Central memory CD4-positive, alpha-beta T cell (primary cell): ENCODE data around the gene IVL.

Experiments used
- DNase-seq: peaks from one replicate; pipeline ENCODE4 v3.0.0; 2022

Gene IVL

DNA sequence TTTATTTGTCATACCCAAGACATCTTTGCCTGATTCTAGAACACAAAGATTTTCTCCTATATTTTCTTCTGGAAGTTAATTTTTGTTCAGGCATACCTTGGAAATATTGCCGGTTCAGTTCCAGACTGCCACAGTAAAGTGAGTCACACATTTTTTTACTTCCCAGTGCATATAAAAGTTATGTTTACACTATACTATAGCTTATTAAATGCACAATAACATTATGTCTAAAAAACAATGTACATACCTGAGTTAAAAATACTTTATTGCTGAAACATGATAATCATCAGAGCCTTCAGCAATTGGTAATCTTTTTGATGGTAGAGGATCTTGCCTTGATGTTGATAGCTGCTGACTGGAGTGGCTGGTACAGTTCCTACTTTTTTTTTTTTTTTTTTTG is 20.2 kb upstream of the IVL start:
- no peak for DNase-seq

GRCh38 chr1:152899027-152899426 is 9.3 kb upstream of the IVL start:
- no peak for DNase-seq

DNA sequence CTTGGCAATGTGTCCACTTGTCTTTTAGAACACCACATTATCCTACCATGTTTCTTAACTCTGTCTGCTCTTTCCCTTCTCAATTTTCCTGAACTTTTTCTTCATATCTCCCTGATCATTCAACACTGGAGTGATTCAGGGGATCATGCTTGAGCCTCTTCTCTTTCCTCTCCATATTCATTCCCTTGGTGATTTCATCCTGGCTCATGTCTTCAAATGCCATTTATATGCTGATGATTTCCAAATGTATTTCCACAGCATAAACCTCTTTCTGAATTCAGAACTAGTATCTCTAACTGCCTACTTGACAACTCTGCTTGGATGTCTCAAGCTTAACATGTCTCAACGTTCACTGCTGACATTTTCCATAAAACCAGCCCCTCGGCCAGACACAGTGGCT is 8.5 kb upstream of the IVL start:
- DNase-seq: no peak

GRCh38 chr1:152901631-152902030 is 6.7 kb upstream of the IVL start:
- DNase-seq: no peak

DNA sequence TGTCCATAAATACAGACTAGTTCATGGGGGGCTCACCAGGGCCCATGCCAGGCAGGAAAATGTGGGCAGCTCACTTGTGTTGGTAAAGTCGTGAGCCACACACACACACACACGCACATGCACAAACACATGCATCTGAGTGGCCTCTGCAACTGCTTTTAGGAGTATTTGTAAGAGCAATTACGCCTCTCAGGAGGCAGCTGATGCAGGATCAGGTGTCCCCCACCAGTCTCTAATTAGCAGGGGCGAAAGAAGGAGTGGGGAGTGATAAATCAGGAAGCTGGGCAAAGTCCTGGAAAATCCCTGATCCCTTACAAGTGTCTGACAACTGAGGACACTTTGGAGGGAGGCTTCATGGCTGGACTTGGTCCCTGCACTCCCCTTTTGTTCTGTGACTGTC is 5.7 kb upstream of the IVL start:
- DNase-seq: no peak

- DNase-seq: no peak
Measured at GRCh38 chr1:152904688-152905440, 3.5 kb upstream of the IVL start.

DNA sequence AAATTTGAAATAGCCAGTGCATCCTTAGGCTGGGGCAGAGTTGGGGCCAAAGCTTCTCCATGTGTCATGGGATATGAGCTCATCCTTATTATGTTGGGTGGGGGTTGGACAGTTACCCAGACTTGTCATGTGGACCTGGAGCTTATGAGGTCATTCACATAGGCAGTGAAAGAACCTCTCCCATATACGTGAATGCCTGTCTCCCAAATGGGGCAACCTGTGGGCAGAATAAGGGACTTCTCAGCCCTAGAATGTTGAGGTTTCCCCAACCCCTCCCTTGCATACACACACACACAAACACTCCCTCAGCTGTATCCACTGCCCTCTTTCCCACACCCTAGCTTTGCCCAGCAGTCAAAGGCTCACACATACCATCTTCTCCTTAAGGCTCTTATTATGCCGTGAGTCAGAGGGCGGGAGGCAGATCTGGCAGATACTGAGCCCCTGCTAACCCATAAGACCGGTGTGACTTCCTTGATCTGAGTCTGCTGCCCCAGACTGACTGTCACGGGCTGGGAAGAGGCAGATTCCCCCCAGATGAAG is 2.3 kb upstream of the IVL start:
- DNase-seq: no peak

DNA sequence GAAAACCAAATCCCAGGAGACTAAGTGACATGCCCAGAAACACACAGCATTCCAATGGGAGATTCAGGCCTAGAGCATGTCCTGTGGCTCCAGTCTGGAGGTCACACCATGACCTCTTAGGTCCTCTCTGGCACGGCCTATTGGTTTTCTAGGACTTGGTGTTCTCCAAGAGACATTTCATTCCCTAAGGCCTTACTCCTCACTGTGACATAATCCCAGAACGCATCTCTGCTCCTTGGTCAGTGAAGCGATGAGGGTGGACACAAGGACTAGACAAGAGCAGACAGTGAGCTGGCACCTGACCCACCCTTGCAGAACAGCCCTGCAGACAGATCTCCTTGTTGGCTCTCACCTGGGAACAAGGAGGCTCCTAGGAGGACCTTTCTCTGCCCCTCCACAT is 860 bp downstream of the IVL start:
- no peak for DNase-seq

- DNase-seq: no peak
Measured at GRCh38 chr1:152912471-152912870, 4.1 kb downstream of the IVL start.

GRCh38 chr1:152912900-152913299 is 4.6 kb downstream of the IVL start:
- DNase-seq: no peak

DNA sequence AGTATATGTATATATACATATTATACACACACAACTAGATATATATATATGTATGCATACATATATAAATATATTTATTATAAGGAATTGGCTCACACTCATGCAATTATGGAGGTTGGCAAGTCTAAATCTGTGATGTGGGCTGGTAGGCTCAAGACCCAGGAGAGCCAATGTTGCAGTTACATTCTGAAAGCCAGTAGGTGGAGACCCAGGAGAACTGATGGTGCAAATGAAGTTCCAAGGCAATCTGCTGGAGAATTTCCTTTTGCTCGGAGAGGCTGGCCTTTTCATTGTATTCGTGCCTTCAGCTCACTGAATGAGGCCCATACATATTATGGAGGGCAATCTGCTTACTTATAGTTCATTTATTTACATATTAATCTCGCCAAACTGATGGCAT is 9.4 kb downstream of the IVL start:
- no peak for DNase-seq

DNA sequence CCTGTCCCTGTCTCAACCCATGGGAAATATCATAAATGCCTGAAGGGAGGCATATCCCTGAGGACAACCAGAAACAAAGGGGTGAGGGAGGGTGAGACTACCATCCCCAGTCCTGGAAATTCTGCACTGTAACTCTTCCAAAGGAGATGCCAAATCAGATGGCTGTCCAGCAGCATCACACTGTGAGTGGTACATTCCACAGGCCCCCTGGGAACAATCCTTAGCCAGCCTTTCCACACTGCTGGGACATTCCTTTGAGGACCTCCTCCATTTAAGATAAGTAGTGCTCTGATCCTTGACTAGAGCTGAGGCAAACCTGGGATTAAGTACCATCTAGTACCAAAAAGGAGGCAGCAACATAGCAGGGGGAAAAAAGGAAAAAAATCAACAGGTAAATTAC is 10.7 kb downstream of the IVL start:
- DNase-seq: no peak

GRCh38 chr1:152924191-152924590 is 15.8 kb downstream of the IVL start:
- no peak for DNase-seq

GRCh38 chr1:152926091-152926490 is 17.7 kb downstream of the IVL start:
- no peak for DNase-seq

- no peak for DNase-seq
Measured at GRCh38 chr1:152928671-152929070, 20.3 kb downstream of the IVL start.

DNA sequence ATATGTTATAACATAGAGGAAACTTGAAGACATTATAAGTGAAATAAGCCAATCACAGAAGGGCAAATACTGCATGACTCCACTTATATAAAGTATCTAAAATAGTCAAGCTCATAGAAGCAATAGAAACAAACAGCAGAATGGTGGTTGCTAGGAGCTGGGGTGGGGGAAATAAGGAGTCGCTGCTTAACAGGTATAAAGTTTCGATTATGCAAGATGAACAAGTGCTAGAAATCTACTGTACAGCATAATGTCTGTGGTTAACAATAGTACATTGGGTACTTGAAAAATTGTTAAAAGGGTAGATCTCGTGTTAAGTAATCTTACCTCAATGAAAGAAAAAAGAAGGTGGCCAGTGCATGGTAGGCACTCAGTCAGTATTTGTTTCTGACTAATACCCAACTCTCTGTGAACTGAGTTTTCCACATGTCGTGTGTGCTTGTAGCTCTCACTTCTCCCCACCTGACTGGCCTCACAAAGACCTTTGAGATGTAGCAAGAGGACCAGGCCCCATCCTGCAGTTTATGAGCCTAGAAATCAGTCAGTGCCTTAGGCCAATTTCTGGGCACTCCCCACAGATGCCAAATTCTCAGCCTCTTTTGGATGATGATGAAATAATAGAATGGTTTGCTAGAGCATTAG is 23.9 kb downstream of the IVL start:
- no peak for DNase-seq

DNA sequence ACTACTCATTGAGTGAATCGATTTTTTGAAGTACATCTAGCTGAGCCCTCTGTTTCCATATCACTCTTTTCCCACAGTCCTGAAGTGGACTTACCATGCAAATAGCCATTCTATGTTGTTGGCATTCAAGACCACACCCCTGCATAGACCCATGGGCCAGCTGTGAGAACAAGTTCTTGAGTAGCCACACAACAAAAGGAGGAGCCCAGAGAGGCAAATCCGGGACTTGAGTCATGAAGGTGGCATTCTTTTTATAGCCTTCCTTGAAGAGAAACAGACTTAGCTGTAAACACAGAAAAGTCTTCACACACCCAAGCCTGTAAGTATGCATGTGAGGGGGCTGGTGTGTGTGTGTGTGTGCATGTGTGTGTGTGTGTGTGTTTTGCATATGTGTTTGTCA is 24.9 kb downstream of the IVL start:
- DNase-seq: no peak

DNA sequence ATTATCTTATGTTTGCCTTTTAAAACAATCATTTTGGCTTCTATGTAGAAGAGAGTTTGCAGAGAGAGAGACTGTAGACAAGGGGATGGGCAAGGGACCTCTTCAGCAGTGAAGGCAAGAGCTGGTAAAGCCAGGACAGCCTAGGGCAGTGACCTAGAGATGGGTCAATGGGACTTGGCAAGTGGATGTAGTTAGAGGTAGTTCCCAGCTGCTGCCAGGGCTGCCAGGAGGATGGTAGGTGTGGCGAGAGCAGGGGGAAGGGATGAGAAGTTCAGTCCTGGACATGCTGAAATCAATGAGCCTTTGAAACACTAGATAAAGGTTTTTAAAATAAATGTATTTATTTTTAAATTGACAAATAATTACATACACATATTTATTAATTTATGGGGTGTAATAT is 32.3 kb downstream of the IVL start:
- DNase-seq: no peak

- no peak for DNase-seq
Measured at GRCh38 chr1:152941037-152941711, 32.8 kb downstream of the IVL start.

GRCh38 chr1:152942161-152942560 is 33.8 kb downstream of the IVL start:
- DNase-seq: no peak

DNA sequence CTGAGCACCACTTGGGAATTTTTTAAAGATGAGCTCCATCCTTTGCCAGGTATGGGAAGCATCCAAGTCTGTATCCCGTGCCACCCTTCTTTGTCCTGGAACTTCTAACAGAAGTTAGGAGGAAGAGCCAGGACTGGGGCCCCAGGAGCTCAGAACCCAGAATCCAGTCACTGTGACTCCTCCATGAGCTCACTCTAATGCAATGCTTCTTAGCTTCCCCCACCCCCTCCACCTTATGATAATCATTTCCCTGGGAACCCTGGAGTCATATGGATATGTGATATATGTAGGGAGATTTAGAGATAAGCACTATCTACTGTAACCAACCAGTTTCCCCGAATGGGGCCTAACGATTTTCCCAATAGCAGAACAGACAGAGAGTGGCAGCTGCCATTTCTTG is 37.9 kb downstream of the IVL start:
- DNase-seq: no peak

DNA sequence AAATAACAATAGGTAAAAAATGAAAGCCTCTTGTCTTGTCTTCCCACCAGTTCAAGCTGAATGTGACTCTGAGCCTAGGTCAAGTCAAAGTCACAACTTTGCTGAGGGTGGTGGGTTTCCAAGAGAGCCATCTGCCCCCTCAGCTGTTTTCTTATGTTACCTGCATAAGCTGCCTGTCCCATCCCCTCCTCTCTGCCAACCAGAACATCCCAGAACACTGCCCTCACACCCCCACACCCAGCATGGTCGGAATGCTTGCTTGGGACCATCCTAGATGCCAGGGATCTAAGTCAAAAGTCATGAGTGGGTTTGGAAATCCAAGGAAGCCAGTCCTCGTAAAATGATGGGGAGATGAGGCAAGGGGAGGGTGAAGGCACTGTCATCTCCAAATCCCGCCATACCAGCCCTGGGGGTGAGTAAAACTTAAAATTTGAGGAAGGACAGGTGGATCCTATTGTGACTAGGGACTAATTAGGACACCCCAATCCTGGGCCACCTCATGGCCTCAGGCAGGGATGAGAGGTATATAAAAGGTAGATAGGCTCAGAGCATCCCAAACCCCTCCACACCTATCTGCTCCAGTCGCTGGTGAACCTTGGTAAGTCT is 38.4 kb downstream of the IVL start, which contains the start of gene SPRR5:
Gene SPRR5, plus strand, starts transcription at position 556 of the 606 bp plus-strand sequence. CDS start 1,349 bp downstream, outside the sequence.
- no peak for DNase-seq

DNA sequence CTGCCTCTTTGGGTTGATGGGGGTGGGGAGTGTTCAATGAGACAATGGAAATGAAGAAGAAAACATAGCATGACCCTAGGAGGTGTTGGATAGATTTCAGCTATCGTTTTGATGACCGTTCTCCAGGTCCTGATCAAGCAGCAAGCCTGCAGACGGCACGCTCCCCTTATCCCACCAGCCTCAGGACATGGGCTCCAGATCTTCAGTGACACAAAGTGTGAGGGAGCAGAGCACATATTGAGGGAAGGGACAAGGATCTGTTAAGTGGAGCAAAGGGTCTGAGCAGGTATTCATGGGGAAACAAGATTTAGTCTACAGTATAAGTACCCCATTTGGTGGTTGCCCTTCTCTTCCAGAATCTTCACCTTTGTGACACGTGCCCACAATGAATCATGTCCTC is 43.4 kb downstream of the IVL start:
- DNase-seq: no peak
